Measurements from ENCODE around the gene BMI1. TPM values are rescaled to one million over a fixed set of nuclear protein-coding genes. Genes with fewer than 3 reads are reported as not detected.

BMI1 gene
- total and polyA plus RNA-seq, 2 of the 4 experiments (the other 2 are of a cell fraction): 19.7 to 25.8 TPM

GRCh38 chr10:22308390-22308789 lies 12.5 kb upstream of the BMI1 start:
- POLR2A ChIA-PET (ENCODE audit: unreplicated experiment): interaction anchor here (0.6 kb wide), 1 partner anchor 1221 kb away, joined by 5 read pairs; no protein-coding TSS in a partner anchor
- ATAC-seq (ENCODE audit: low read depth): no peak
- DNase-seq: peak; percentile 53

More at GRCh38 chr10:22308390-22308789, 12.5 kb upstream of the BMI1 start:
- TF ChIP-seq BHLHE40 (IDR thresholded peaks at IDR 0.05; ENCODE audit: low read depth, low read length) (no peak), RCOR1 (IDR thresholded peaks at IDR 0.05; ENCODE audit: insufficient replicate concordance, low read length) (no peak), CHD1 (IDR thresholded peaks at IDR 0.05; ENCODE audit: low read depth, low read length) (no peak), CEBPB (IDR thresholded peaks at IDR 0.05; ENCODE audit: low read depth, low read length) (no peak), NFE2L2 (IDR thresholded peaks at IDR 0.05; ENCODE audit: low read depth, low read length) (no peak), FOS (IDR thresholded peaks at IDR 0.05; ENCODE audit: low read depth, low read length) (no peak), MAFK (IDR thresholded peaks at IDR 0.05; ENCODE audit: low read depth, low read length) (no peak)
- TF ChIP-seq, protein P1, sequence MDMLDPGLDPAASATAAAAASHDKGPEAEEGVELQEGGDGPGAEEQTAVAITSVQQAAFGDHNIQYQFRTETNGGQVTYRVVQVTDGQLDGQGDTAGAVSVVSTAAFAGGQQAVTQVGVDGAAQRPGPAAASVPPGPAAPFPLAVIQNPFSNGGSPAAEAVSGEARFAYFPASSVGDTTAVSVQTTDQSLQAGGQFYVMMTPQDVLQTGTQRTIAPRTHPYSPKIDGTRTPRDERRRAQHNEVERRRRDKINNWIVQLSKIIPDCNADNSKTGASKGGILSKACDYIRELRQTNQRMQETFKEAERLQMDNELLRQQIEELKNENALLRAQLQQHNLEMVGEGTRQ (IDR thresholded peaks at IDR 0.05; ENCODE audit: low read depth, low read length): no peak
- TF ChIP-seq, protein P2, sequence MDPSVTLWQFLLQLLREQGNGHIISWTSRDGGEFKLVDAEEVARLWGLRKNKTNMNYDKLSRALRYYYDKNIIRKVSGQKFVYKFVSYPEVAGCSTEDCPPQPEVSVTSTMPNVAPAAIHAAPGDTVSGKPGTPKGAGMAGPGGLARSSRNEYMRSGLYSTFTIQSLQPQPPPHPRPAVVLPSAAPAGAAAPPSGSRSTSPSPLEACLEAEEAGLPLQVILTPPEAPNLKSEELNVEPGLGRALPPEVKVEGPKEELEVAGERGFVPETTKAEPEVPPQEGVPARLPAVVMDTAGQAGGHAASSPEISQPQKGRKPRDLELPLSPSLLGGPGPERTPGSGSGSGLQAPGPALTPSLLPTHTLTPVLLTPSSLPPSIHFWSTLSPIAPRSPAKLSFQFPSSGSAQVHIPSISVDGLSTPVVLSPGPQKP (IDR thresholded peaks at IDR 0.05; ENCODE audit: borderline replicate concordance, low read depth, low read length): no peak
- no TSS peak for BruUV-seq (replicated peaks)
- no peak overlapping the region for H3K56ac ChIP-seq (ENCODE audit: extremely low read depth, insufficient read depth, low read length)
- dilution Hi-C loops (cut with HindIII; ENCODE audit: low sequenced_read_pairs, unreplicated experiment) (no loop called here), intact Hi-C loops (cut with micrococcal nuclease) (no loop called here), in situ Hi-C loops (cut with MboI; ENCODE audit: low sequenced_read_pairs) (loop anchor here (25.0 kb wide), 1 partner anchor 796 kb away; no protein-coding TSS in a partner anchor)
- no peak overlapping the region for H3K27ac ChIP-seq (ENCODE audit: insufficient read depth, low read length)
- no peak overlapping the region for H2BK20ac ChIP-seq (ENCODE audit: low read depth, low read length)
- no peak overlapping the region for H3K18ac ChIP-seq (ENCODE audit: low read depth, low read length)
- CTCF ChIA-PET: no interaction called here
- H3K4me1 ChIP-seq (ENCODE audit: control insufficient read depth, insufficient read depth, low read length): no peaks in the 10 kb centered on the region
- H3K14ac ChIP-seq (replicated peaks; ENCODE audit: low read depth, low read length): no peak overlapping the region
- H3K4me3 ChIP-seq (ENCODE audit: insufficient read depth, low read depth, low read length): no peak overlapping the region
- H2BK5ac ChIP-seq (ENCODE audit: low read depth, low read length, poor library complexity, severe bottlenecking): no peak overlapping the region
- H4K8ac ChIP-seq (ENCODE audit: low read depth in 2 of 2, low read length in 2 of 2): no peak overlapping the region
- no peaks in the 10 kb centered on the region for H4K20me1 ChIP-seq (ENCODE audit: insufficient read depth, low read length)
- no peak overlapping the region for H2AFZ ChIP-seq (replicated peaks; ENCODE audit: low read length, poor library complexity)
- no peak overlapping the region for H4K5ac ChIP-seq (ENCODE audit: low read depth, low read length)
- H3K4me2 ChIP-seq (ENCODE audit: low read depth, low read length): no peak overlapping the region
- H3K79me1 ChIP-seq (ENCODE audit: low read depth in 1 of 2, low read length in 2 of 2): no peaks in the 10 kb centered on the region
- no peak overlapping the region for H3K23ac ChIP-seq (ENCODE audit: low read depth, low read length)
- no peaks in the 10 kb centered on the region for H3K27me3 ChIP-seq (ENCODE audit: control insufficient read depth, insufficient read depth, low read length)
- no CpG with 5 or more reads among the region's 2 CpGs for WGBS, 2 experiments (ENCODE audit: extremely low coverage in 2 of 2, insufficient read length in 1 of 2)
- H2AK5ac ChIP-seq (ENCODE audit: low read depth, low read length): no peak overlapping the region
- no peak overlapping the region for H4K91ac ChIP-seq (ENCODE audit: insufficient read depth, low read depth, low read length)
- H2BK15ac ChIP-seq (ENCODE audit: low read depth, low read length): no peak overlapping the region
- no peak overlapping the region for H3K9ac ChIP-seq (ENCODE audit: low read depth, low read length)
- H2AK9ac ChIP-seq (replicated peaks; ENCODE audit: low read depth, low read length, poor library complexity): no peak overlapping the region
- no peak overlapping the region for H2BK120ac ChIP-seq (ENCODE audit: low read depth, low read length)
- H3K36me3 ChIP-seq (ENCODE audit: control insufficient read depth, insufficient read depth, low read length): no peaks in the 10 kb centered on the region
- no peak overlapping the region for H3K4ac ChIP-seq (ENCODE audit: low read depth, low read length)
- no peaks in the 10 kb centered on the region for H3K9me1 ChIP-seq (ENCODE audit: insufficient read depth, low read length)
- H3K9me3 ChIP-seq (ENCODE audit: control insufficient read depth, insufficient read depth, low read length): no peaks in the 10 kb centered on the region
